BJ (cell line): Measurements from ENCODE around the gene TMEM87B. TPM values are rescaled to one million over a fixed set of nuclear protein-coding genes. Genes with fewer than 3 reads are reported as not detected.
A peak's percentile ranks its signal among the peaks of the same experiment; 100 is the strongest.

Source experiments
- CTCF ChIA-PET: fragments of 350-600 bp; formaldehyde crosslinking; extraction: SDS; loops from one replicate; lab custom pipeline; 2021; ENCODE audit warnings: antibody characterized with exemption, inconsistent platforms; lab: Yijun Ruan, JAX
- POLR2A ChIA-PET: fragments of 300-600 bp; sonication (Branson Sonifier 250); formaldehyde crosslinking; extraction: SDS; loops from one replicate; lab custom pipeline; 2021; ENCODE audit warnings: antibody characterized with exemption; lab: Charles Lee
- DNase-seq: peaks from one replicate; pipeline ENCODE4 v3.0.0-alpha.2; 2011; ENCODE audit warnings: low read depth
- H3K27me3 ChIP-seq: 2 replicates; pipeline ENCODE4 v1.6.0; 2011; ENCODE audit warnings: low read length; ENCODE audit not compliant: control insufficient read depth, insufficient read depth
- H3K36me3 ChIP-seq: 2 replicates; pipeline ENCODE4 v1.5.1; 2011; ENCODE audit warnings: low read length; ENCODE audit not compliant: control insufficient read depth, insufficient read depth
- H3K4me3 ChIP-seq: 2 replicates; pipeline ENCODE4 v1.5.1; 2011; ENCODE audit warnings: low read depth, mild to moderate bottlenecking, control low read depth, low read length
- polyA plus RNA-seq: library from polyadenylated mRNA; depleted of rRNA; stranded (reverse); fragments of >200 nt; gene quantifications from 2 replicates; pipeline ENCODE4 v1.2.3, GENCODE V29; 2011
- TF ChIP-seq, protein P1 (sequence below): IDR thresholded peaks from 2 replicates; pipeline ENCODE4 v1.5.1; 2011; ENCODE audit warnings: low read depth, mild to moderate bottlenecking, control low read depth, inconsistent platforms, low read length, moderate library complexity; ENCODE audit not compliant: insufficient read depth

TMEM87B gene
- polyA plus RNA-seq, 1 experiment, result 11.4 TPM

DNA sequence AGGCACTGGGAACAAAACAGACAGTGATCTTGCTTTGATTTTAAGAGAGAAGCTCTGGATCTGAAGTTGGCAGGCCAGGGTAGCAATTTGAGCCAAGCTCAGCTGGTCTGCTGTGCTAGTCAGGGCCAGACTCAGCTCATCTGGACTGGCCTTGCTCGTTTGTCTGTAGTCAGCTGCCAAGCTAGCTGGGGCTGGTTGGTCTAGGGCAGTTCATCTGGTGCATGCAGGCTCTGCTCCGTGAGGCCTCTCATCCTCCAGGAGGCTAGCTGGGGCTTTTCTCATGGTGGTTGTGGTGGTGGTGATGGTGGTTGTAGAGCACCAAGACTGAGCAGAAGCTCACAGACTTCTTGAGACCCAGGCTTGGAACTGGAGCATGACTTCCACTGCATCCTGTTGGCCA is 93.4 kb downstream of the TMEM87B start:
- CTCF ChIA-PET, result interaction anchor here (1.2 to 1.3 kb wide), 2 partner anchors 14 to 27 kb away, joined by 3 to 4 read pairs; no protein-coding TSS in a partner anchor
- POLR2A ChIA-PET, result no interaction called here
- DNase-seq, result no peak
- TF ChIP-seq, protein P1, sequence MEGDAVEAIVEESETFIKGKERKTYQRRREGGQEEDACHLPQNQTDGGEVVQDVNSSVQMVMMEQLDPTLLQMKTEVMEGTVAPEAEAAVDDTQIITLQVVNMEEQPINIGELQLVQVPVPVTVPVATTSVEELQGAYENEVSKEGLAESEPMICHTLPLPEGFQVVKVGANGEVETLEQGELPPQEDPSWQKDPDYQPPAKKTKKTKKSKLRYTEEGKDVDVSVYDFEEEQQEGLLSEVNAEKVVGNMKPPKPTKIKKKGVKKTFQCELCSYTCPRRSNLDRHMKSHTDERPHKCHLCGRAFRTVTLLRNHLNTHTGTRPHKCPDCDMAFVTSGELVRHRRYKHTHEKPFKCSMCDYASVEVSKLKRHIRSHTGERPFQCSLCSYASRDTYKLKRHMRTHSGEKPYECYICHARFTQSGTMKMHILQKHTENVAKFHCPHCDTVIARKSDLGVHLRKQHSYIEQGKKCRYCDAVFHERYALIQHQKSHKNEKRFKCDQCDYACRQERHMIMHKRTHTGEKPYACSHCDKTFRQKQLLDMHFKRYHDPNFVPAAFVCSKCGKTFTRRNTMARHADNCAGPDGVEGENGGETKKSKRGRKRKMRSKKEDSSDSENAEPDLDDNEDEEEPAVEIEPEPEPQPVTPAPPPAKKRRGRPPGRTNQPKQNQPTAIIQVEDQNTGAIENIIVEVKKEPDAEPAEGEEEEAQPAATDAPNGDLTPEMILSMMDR, result no peak
- no peaks in the 10 kb centered on the region for H3K36me3 ChIP-seq
- H3K27me3 ChIP-seq, result no peaks in the 10 kb centered on the region
- H3K4me3 ChIP-seq, result no peak overlapping the region

DNA sequence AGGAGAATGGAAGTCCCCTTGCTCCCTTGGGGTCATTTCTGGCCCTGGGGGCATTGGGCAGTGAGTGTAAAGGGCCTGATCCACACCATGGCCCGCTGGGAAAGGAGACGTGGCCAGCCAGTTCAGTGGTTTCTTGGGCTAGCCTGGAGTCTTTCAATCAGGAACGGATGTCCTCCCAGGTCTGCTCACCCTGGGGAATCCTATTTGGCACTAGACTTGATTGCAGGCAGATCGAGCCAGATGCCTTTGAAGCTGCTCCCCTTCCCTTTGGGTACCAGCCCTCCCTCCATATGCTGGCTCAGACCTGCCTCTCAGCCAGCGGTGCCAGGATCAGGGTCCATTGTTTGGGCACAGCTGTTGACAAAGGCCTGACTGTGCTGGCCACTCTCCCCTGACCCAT is 94.1 kb downstream of the TMEM87B start:
- DNase-seq, result no peak
- Histone ChIP-seq H3K4me3 (no peak overlapping the region), H3K27me3 (no peaks in the 10 kb centered on the region), H3K36me3 (no peaks in the 10 kb centered on the region)
- TF ChIP-seq, protein P1, result no peak
- CTCF ChIA-PET, result no interaction called here
- POLR2A ChIA-PET, result no interaction called here

DNA sequence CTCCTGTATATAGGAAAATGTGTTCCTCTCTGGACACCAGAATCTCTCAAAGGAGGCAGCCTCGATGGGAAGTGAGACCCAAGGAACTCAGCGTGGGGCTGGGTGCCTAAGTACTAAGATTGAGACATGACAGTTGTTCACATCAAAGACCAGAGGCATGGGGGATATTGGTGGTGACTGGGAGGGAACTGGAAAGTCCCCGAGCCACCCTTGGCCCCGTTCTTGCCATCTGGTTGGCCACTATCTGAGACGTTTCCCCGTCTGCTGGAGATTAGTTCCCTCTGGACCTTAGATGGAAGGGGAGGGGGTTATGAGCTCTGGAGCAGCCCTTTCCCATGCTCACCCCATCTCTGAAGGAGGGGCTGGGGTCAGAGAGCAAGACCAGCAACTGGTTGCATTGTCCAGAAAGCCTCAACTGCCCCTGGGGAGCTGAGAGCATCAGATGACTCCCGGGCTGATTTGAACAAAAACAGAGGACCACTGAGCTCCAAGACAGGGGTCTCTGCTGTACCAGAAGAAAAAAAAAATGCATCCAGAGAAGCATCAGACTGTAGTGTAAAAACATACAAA is 94.9 kb downstream of the TMEM87B start:
- no peaks in the 10 kb centered on the region for H3K27me3 ChIP-seq
- ChIA-PET POLR2A (no interaction called here), CTCF (no interaction called here)
- DNase-seq, result no peak
- no peaks in the 10 kb centered on the region for H3K36me3 ChIP-seq
- H3K4me3 ChIP-seq, result no peak overlapping the region
- TF ChIP-seq, protein P1, result no peak

DNA sequence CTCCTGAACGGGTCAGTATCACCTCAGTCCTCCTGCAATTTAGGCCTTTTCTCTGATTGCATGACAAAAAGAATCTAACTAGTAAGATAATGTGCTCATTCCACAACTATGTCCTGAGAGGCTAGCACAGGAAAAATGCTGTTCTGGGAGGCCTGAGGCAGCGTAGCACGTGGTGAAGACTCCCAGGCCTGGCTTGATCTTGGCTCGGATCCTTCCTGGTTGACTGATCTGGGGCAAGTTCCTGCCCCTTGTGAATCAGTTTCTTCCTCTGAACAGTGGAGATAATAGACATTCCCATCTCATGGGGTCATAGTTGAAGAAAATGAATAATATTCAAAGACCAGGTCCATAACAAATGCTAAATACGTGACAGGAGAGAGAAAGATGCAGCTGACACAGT is 95.4 kb downstream of the TMEM87B start:
- Histone ChIP-seq H3K4me3 (no peak overlapping the region), H3K27me3 (no peaks in the 10 kb centered on the region), H3K36me3 (no peaks in the 10 kb centered on the region)
- ChIA-PET CTCF (no interaction called here), POLR2A (interaction anchor here (0.6 kb wide), 1 partner anchor 12 kb away, joined by 6 read pairs; no protein-coding TSS in a partner anchor)
- TF ChIP-seq, protein P1, result no peak
- peak; percentile 94 for DNase-seq

DNA sequence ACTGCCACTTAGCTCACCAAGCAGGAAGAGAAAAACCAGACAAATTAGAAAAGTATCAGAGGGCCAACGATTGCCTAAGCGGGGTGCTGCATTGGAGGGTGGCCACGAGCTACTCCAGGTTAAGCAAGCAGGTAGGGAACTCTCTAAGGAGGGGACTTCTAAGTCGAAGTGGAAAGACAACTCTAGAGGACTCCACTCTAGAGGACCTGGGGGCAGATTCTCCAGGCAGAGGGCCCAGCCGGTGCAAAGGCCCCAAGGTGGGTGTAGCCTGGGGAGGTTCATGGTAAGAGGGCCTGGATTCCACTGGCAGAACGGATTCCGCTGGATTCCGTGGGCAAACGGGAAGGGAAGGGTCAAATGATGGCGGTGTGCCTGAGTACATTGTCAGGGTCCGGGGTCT is 95.8 kb downstream of the TMEM87B start:
- Histone ChIP-seq H3K27me3 (no peaks in the 10 kb centered on the region), H3K4me3 (no peak overlapping the region), H3K36me3 (no peaks in the 10 kb centered on the region; the same call in 1 of the 2 replicates)
- TF ChIP-seq, protein P1, result no peak
- DNase-seq, result no peak
- CTCF ChIA-PET, result no interaction called here
- POLR2A ChIA-PET, result interaction anchor here (0.6 kb wide), 1 partner anchor 12 kb away, joined by 6 read pairs; no protein-coding TSS in a partner anchor
